GM10248 (cell line): ENCODE results near the gene FGD4.

Experiments
- CTCF ChIA-PET: fragments of 300-600 bp; sonication (Branson Sonifier 250); formaldehyde crosslinking; extraction: SDS; loops from one replicate; lab custom pipeline; 2021; ENCODE audit warnings: antibody characterized with exemption; lab: Yijun Ruan, JAX
- POLR2A ChIA-PET: fragments of 350-650 bp; sonication (Branson Sonifier 250); formaldehyde crosslinking; extraction: SDS; loops from one replicate; lab custom pipeline; 2020; ENCODE audit warnings: antibody characterized with exemption; lab: Yijun Ruan, JAX
- DNase-seq: peaks from one replicate; pipeline ENCODE4 v3.0.0; 2012; ENCODE audit errors: extremely low spot score
- TF ChIP-seq, protein P1 (sequence below): IDR thresholded peaks from 2 replicates; pipeline ENCODE4 v1.5.1; 2012; ENCODE audit warnings: mild to moderate bottlenecking, low read depth; ENCODE audit errors: extremely low read depth, missing control alignments, control extremely low read depth

Gene FGD4

DNA sequence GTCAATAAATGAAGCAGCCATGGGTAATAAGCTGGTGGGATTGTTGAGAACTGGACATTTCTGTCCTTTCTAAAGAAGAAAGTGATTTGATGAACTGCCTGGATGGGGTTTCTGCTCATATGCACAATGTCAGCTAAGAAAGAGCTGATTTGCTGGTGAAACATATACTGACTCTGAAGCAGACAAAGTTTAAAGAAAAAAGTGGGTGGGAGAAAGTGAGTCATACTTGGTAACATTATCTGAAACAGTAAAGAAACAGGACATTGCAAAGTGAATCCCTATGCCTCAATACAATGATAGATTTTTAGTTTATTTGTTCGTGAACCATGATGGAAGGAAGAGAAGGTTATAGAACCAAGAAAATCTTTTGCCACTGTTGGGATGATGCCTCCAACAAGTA lies 184.2 kb downstream of the FGD4 start:
- POLR2A ChIA-PET = no interaction called here
- TF ChIP-seq, protein P1, sequence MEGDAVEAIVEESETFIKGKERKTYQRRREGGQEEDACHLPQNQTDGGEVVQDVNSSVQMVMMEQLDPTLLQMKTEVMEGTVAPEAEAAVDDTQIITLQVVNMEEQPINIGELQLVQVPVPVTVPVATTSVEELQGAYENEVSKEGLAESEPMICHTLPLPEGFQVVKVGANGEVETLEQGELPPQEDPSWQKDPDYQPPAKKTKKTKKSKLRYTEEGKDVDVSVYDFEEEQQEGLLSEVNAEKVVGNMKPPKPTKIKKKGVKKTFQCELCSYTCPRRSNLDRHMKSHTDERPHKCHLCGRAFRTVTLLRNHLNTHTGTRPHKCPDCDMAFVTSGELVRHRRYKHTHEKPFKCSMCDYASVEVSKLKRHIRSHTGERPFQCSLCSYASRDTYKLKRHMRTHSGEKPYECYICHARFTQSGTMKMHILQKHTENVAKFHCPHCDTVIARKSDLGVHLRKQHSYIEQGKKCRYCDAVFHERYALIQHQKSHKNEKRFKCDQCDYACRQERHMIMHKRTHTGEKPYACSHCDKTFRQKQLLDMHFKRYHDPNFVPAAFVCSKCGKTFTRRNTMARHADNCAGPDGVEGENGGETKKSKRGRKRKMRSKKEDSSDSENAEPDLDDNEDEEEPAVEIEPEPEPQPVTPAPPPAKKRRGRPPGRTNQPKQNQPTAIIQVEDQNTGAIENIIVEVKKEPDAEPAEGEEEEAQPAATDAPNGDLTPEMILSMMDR = no peak
- CTCF ChIA-PET = interaction anchor here (0.9 to 2.1 kb wide), 2 partner anchors 10 to 11 kb away, joined by 3 to 6 read pairs; no protein-coding TSS in a partner anchor
- no peak for DNase-seq

GRCh38 chr12:32585680-32586079 lies 186.3 kb downstream of the FGD4 start:
- ChIA-PET POLR2A (no interaction called here), CTCF (interaction anchor here (1.5 kb wide), 1 partner anchor 272 kb away, joined by 3 read pairs; no protein-coding TSS in a partner anchor)
- TF ChIP-seq, protein P1 = no peak
- DNase-seq = no peak

DNA sequence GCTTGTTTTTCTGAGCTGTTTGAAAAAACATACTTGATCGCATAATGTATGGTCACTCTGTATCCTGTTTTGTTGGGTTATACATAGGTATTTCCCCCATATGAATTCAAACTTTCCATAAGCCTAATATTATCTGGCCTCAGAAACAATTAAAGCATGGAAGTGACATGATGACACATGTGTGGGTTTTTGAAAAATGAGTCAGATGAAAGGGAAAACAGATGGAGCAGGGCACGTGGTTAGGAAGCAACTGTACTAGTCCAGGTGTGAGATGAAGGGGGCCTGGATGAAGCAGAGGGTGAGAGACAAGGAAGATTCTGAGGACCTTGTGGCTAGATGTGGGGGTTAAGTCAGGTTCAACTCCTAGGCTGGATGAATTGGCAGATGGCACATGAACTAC lies 187.0 kb downstream of the FGD4 start:
- DNase-seq = no peak
- POLR2A ChIA-PET = no interaction called here
- CTCF ChIA-PET = no interaction called here
- TF ChIP-seq, protein P1 = no peak

DNA sequence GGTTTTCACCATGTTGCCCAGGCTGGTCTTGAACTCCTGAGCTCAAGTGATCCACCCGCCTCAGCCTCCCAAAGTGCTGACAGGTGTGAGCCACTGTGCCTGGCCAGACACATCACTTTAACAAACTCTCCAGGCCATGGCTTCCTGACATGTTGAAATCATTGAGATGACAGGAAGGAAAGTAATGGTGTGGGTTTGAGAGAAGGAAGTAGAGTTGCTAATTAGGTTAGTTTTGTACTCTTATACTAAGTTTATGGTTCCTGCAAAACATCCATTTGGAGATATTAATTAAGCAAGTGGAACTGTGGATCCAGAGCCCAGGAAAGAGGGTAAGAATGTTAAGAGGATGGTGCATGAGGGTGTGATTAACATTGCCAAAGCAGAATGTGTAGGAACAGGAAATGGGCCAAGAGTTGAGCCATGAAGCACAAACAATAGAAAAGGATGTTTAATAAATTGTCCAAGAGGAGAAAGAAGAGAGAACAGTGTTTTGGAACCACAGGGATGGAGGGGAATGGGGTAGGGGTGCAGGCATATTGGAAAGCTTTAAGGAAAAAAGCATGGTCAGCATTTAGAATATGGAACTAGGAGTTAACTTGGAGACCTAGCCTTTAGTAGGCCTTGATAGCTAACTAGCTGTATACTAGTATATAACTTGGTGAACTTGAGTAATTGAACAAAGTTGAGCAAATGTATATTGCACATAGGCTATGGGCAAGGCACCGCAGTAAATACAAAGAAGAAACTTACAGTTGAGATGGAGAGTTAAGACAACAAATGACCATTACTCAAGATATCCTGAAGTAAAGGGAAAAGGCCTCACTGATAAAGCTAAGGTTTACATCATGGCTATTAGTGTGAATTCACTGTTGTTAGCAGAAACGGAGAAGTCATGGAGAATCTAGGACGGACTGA lies 188.5 kb downstream of the FGD4 start:
- TF ChIP-seq, protein P1 = no peak
- ChIA-PET CTCF (interaction anchor here (0.8 to 1.2 kb wide), 2 partner anchors 33 to 50 kb away, joined by 3 read pairs; no protein-coding TSS in a partner anchor), POLR2A (no interaction called here)
- DNase-seq = no peak

DNA sequence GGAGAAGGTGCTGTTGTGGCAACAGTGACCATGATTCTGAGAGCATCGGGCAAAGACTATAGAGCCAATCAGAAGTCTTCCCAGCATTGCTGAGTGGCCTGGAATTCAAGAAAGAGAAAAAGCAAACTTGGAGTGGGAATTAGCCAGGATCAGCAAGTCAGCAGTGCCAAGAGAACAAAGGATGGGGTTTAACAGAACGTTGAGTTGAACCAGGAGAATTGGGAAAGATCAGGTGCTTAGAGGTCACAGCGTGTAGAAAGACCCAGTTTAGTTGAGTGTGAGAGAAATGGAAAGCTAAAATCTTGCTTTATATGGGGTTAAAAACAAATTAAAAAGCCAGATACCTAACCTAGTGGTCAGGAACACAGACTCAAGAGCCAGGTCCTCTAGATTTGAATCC lies 189.2 kb downstream of the FGD4 start:
- POLR2A ChIA-PET = no interaction called here
- DNase-seq = no peak
- TF ChIP-seq, protein P1 = no peak
- CTCF ChIA-PET = interaction anchor here (1.2 to 1.3 kb wide), 2 partner anchors 45 to 50 kb away, joined by 3 read pairs; no protein-coding TSS in a partner anchor

- TF ChIP-seq, protein P1 = no peak
- ChIA-PET POLR2A (no interaction called here), CTCF (interaction anchor here (0.8 to 1.3 kb wide), 3 partner anchors 10 to 82 kb away, joined by 3 read pairs; no protein-coding TSS in a partner anchor)
- DNase-seq = no peak
Measured at GRCh38 chr12:32589165-32589865, 190.0 kb downstream of the FGD4 start.
